Sciatic nerve (tissue), 2 donors: Measurements from ENCODE around the gene ADCY10. TPM values are rescaled to one million over a fixed set of nuclear protein-coding genes. Genes with fewer than 3 reads are reported as not detected.
"Not testable (repeated sequence)": the region's sequence is repeated elsewhere in the genome, so short reads cannot be mapped to it uniquely, and the experiment has no call there.

Experiments used
- ATAC-seq: fragments of 200-7000 bp; cut with Tn5 transposase; one replicate; pipeline ENCODE4 v1.9.1; 2020; ENCODE audit warnings: mild to moderate bottlenecking, moderate library complexity
- DNase-seq: peaks from one replicate; pipeline ENCODE4 v3.0.0-alpha.2; 2020; ENCODE audit warnings: low spot score
- intact Hi-C: fragments of 100-400 bp; cut with DNase I; formaldehyde crosslinking; loops from one replicate; pipeline ENCODE4 v1.14.2; 2022
- total RNA-seq: library from RNA; stranded (reverse); fragmentation: NEBNext Ultra II Directional; extraction: Animal tissue kit (Norgen Biotek cat#: 25700); gene quantifications from one replicate; pipeline ENCODE4 v1.2.1, GENCODE V29; 2021
- donor health status: DM: no; HTN: no; CAD: no.
- donor health status: DM: no; HTN: no; CAD: no.

ADCY10 gene
- total RNA-seq, 1 donor from 2014 or later, result 0.67 TPM

DNA sequence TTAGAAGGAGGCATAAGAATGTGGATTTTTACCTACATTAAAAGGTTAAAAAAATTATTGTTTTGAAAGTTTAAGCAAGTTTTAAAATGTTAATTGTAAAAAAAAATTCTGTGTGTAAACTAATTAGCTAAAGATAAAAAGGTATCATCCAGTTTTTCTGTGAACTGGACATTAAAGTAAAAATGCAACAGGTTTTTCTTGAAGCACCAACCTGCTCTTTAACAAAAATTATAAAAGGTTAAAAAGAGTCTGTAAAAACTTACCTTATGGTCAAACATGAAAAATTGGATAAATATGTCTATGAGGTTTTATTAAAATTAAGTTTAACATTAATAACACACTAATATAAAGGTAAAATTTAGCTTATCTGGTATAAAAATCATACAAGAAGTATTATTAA is 48.7 kb downstream of the ADCY10 start:
- ATAC-seq, DNase-seq, intact Hi-C loops: not testable (repeated sequence)

DNA sequence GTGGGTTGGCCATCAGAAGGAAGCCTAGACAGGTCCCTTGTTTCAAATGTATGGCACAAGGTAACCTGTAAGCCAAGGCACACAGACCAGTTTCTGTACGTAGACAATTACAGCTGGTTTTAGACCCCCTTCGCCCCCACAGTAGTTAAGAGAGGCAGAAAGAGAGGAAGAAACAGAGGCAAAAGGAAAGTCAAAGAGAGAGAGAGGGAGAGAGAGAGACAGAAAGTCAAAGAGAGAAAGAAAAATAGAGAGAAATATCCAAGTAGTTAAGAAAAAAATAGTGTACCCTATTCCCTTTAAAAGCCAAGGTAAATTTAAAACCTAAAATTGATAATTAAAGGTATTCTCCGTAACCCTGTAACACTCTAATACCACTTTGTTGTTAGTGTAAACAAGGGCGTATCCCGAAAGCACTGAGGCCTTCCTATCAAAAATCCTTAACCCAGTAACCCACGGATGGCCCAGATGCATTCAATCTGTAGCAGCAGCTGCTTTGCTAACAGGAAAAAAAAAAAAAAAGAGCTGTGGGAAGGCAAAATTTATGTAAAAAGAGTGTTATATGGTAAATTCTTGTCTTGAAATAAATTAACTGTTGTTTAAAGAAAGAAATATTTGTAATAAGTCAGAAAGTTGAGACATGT is 49.4 kb downstream of the ADCY10 start:
- ATAC-seq (no peak), DNase-seq (no peak)
- intact Hi-C loops, result no loop called here

DNA sequence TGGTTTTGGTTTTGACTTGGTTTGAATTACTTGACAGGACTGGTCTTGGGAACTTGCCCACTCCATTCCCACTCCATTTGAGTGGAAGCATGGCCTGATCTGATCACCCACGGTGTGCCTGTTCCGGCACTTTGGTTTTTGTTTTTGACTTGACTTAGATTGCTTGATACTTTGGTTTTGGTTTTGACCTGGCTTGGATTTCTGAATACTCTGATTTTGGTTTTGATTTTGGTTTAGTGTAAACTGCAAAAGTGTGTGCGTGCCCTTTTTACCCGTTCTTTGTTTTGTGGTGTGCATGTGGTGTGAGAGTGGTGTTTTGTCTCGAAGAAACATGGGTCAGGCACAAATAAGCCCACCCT is 50.0 kb downstream of the ADCY10 start:
- DNase-seq, result no peak
- no peak for ATAC-seq
- intact Hi-C loops, result no loop called here

DNA sequence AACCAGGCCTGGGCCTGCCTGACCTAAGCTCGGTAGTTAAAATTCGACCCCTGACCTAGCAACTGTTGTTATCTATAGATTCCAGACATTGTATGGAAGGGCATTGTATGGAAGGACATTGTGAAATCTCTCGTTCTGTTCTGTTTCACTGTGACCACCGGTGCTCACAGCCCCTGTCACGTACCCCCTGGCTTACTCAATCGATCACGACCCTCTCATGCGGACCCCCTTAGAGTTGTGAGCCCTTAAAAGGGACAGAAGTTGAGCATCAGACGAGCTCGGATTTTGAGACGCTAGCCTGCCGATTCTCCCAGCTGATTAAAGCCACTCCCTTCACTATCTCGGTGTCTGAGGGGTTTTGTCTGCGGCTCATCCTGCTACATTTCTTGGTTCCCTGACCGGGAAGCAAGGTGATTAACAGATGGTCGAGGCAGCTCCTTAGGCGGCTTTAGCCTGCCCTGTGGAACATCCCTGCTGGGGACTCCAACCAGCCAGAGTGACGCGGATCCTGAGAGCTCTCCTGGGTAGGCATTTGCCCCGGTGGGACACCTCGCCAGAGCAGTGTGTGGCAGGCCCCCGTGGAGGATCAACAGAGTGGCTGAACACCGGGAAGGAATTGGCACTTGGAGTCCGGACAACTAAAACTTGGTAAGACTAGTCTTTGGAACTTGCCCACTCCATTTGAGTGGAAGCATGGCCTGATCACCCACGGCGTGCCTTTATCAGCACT is 50.6 kb downstream of the ADCY10 start:
- DNase-seq, ATAC-seq, intact Hi-C loops: not testable (repeated sequence)

DNA sequence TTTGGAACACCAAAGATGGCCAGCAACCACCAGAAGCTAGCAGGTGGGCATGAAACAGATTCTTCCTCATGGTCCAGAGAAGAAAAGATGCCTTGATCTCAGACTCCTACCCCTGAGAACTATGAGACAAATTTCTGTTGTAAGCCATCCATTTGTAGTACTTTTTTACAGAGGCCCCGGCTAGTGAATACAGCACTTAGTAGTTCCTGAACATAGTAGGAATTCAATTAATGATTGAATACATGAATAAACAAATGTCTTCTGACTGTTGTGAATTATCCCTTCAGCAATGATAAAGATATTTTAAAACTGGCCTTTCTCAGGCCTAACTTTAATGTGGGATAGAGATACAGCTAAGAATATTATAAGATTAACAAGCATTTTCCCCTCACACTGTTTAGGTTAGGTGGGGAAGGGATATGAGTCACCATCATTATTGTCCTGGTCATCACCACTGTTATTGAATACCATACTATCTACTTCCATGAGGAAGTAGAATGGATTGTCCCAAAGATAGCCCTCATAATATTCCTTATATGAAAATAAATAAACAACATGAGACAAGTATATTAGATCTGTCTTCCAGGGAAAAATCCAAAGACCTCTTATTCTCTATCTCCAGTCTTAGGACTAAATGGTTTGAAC is 51.4 kb downstream of the ADCY10 start:
- ATAC-seq (no peak), DNase-seq (no peak)
- intact Hi-C loops, result no loop called here

DNA sequence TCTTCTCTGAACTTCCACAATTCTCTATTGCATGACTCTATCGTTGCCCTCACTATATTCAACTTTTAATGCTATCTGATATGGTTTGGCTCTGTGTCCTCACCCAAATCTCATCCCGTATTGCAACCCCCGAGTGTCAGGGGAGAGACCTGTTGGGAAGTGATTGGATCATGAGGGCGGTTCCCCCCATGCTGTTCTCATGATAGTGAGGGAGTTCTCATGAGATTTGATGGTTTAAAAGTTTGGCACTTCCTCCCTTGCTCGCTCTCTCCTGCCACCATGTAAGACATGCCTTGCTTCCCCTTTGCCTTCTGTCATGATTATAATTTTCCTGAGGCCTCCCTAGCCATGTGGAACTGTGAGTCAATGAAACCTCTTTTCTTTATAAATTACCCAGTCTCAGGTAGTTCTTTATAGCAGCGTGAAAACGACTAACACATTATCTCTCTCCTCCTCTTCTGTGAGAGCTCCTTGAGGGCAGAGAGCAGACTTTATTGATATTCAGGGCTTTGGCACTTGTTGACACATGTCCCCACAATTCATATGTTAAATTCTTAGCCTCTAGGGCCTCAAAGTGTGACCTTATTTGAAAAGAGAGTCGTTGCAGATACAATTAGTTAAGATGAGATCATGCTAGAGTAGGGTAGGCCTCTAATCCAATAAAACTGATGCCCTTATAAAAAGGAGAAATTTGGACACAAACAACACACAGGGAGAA is 52.1 kb downstream of the ADCY10 start:
- ATAC-seq (no peak), DNase-seq (no peak)
- intact Hi-C loops, result no loop called here

DNA sequence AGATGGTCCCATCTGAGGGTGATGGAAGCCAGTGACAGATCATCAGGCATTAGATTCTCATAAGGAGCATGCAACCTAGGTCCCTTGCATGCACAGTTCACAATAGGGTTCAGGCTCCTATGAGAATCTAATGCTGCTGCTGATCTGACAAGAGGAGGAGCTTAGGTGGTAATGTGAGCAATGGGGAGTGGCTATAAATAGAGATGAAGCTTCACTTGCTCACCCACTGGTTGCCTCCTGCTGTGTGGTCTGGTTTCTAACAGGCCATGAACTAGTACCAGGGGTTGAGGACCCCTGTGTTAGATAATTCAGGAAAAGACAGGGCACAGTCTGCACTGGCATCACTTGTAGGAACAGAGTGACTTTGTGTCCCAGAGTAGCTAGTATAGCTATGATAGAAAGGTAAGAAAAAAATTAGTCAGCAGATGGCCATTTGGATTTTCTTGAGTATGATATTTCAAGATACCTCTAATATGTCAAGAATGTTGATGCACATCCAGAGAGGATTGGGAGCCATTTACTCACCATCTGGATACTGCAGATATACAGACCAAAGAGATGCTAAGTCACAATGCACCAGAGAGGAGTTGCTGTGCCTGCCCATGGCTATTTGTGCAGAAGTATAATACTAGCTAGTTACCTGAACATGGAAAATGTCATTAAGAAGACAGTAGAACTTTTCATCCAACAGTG is 53.6 kb downstream of the ADCY10 start:
- intact Hi-C loops, result no loop called here
- ATAC-seq, result no peak
- DNase-seq, result no peak

DNA sequence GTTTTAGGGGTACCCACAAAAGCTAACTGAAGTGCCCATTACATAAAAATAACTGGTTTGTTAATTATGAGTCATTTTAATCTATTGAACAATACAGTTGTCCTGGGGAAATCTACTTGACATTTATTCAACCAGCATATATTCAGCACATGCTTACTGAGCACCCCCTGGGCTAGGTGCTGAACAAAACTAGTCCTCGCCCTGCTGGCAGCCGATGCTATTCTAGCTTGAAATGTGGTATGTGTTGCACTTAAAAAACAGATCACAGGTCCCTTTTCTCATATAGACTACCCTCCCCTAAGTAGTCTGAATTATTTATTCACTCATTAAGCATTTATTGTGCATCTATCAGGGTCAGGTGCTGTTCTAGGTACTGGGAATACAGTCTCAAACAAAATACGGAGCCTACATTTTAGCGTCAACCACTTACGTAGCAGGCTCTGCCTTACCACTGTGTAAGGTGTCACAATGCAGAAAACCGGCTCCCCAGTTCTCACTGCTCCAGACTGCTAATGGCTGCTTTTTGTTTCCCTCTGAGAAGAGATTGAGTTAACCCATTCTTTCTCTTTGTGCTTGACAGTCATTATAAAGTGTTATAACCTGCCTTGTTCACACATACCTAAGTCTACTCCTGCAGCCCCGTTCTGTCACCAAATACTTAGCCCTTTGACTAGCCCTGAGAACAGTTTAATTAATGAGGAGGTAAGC is 57.1 kb downstream of the ADCY10 start:
- intact Hi-C loops, result no loop called here
- no peak for ATAC-seq
- DNase-seq, result no peak

DNA sequence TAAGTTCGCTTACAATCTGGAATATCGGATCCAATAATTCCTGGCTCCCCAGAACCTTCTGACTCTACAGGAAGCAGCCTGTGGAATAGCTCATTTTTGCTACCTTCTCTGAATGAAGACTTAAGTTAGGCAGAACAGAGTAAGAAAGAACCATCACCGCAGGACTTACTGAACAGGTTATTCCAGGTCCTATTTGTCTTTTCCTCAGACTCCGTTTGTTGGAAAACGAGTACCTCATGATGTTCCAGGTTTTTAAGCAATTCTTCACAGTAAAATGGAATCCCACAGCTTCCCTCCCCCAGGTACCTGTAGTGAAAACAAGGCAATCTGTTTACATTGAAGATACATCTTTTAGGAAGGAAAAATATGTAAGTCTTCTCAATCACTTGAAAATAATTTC is 59.8 kb downstream of the ADCY10 start:
- intact Hi-C loops, result no loop called here
- no peak for ATAC-seq
- DNase-seq, result no peak

DNA sequence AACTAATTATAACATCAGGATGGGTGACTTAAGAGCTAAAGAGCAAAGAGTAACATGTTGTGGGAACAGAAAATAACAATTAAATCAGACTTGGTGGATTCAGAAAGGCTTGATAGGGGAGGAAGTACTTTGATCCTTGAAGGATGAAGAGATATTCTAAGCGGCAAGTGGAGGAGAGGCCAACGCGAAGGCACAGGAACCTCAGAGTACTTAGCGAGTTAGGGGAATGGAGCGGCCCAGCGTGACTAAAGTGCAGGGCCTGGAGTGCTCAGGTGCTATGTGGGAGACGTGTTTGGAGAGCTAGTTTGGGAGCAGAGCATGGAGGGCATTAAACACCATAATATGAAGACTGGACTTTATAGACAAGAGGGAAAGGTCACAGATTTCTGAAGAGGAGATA is 64.3 kb downstream of the ADCY10 start:
- ATAC-seq, result no peak
- no peak for DNase-seq
- intact Hi-C loops, result no loop called here

DNA sequence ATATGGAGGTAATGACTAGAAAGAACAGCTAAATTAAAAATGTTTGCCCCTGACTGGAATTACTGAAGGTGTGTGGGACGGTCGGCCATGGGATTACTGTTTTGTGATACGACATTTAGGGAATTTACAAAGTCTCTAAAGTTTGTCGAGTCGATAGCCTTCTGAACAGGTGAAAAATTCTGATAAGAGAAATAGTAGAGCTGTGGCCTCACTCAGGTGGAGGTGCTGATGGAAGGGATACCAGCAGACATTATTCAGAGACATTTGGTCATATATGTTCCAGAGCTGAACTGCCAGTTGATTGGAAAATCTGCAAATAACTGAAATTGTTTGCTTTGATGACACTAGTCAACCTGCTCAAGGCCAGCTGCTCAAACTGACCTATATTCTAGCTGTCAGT is 71.1 kb downstream of the ADCY10 start:
- intact Hi-C loops, result no loop called here
- no peak for ATAC-seq

DNA sequence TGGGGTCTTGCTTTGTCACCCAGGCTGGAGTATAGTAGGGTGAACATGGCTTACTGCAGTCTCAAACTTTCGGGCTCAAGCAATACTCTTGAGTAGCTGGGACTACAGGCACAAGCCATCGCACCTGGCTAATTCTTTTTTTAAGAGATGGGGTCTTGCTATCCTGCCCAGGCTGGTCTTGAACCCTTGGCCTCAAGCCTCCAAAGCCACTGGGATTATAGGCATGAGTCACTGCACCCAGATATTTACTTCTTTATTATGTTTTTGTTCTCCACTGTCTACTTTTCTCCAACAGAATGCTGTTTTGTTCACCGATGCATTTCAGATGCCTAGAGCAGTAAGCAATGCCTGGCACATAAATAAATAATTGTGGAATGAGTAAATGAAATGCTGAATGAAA is 72.4 kb downstream of the ADCY10 start:
- ATAC-seq (no peak), DNase-seq (no peak)
- intact Hi-C loops, result no loop called here

More for the DNA sequence above, 71.1 kb downstream of the ADCY10 start:
- no peak for DNase-seq

DNA sequence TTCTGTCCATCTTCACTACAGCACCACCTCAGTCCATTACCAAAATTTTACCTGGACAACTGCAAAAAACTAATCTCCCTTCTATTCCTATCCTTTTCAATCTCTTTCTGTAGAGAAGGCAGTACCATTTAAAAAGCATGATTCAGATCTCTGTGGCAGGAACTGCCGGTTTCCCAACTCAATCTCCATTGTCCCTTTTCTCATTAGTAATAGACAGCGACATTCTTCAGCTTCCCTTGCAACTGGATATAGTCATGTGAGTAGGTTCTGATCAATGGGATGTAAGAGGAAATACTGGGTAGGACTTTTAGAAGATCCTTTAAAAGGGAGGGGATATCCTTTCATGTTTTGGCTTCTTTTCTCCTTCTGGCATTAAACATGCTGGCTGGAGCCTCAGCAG is 74.9 kb downstream of the ADCY10 start:
- DNase-seq, result no peak
- no peak for ATAC-seq
- intact Hi-C loops, result no loop called here

DNA sequence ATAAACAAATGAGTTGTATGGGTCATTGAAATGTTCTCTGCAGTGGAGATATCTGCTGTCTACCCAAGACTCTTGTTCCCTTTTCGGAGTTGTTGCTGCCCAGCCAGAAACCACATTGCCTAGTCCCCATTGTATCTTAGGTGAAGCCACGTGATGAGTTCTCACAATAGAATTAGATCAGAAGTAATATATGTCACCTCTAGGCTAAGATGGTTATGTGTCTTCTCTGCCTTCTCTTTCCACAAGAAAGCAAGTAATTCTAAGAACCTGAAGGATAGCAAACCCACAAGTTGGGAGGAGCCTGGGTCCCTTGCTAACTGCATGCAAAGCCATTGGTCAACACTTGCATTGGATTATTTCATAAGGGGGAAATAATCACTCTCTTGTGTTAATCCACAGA is 76.6 kb downstream of the ADCY10 start:
- DNase-seq (no peak), ATAC-seq (no peak)
- intact Hi-C loops, result no loop called here

DNA sequence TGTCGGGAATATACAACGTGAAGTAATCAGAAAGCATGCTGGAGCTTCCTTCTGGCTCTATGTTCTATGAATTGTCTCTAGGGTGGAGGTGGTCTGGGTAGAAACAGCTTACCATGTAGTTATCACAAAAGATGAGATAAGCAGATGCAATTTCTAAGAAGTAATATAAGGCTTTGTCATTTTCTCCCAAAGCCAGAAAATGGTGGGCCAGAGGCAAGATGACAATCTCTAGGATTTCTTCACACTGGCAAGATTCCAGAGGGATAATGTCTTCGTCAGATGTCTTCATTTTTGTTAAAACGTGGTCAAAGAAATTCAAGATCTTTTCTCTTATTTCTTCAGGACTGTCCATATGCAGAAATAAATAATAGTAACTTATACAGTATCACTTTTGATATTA is 77.7 kb downstream of the ADCY10 start:
- ATAC-seq, result no peak
- DNase-seq, result no peak
- intact Hi-C loops, result no loop called here

DNA sequence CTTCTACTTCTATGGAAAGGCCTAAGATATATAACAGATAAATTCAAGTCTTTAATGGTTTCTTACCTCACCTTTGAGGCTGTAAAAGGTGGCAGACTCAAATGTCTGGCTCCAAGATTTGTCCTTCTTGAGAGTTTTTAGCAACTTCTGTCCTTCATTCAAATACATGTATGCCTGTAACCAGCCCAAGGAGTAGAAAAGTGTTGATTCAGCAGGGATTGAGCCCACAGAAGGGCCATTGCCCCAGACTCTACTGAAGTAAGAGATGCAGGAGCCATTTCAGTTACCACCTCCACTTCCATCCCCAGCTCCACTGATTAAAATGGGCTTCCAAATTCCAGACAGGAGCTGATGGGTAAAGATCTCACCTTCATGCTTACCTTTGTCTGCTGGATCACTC is 80.0 kb downstream of the ADCY10 start:
- ATAC-seq (no peak), DNase-seq (no peak)
- intact Hi-C loops, result no loop called here

DNA sequence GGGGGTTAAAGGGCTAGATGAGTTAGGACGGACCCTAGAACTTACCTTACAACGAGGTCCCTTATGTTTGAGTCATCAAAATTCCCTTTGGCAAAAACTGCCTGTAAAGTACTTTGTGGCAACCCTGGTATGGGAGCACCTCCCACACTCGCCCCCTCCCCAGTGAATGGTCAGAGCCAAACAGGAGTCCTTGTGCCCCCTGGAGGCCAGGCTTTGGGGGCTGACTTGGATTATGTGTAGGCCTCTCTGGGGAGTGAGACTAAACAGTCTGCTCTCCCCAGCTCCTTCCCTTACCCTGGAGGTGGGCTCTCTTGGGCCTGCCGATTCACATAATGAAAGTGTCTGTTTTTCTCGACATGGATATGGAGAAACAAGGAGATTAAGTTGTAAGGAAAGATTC is 81.2 kb downstream of the ADCY10 start:
- intact Hi-C loops, result no loop called here

DNA sequence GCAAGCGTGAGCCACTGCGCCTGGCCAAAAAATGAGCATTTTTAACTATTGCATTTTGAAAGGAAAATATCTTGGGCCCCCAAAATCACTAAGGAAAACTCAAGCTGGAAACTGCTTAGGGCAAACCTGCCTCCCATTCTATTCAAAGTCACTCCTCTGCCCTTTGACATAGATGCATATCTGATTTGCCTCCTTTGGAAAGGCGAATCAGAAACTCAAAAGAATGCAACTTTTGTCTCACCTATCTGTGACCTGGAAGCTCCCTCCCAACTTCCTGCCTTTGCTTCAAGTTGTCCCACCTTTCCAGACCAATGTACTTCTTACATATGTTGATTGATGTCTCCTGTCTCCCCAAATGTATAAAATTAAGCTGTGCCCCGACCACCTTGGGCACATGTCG is 83.3 kb downstream of the ADCY10 start:
- ATAC-seq, intact Hi-C loops, DNase-seq: not testable (repeated sequence)

More for the DNA sequence above, 81.2 kb downstream of the ADCY10 start:
- ATAC-seq (no peak), DNase-seq (no peak)

DNA sequence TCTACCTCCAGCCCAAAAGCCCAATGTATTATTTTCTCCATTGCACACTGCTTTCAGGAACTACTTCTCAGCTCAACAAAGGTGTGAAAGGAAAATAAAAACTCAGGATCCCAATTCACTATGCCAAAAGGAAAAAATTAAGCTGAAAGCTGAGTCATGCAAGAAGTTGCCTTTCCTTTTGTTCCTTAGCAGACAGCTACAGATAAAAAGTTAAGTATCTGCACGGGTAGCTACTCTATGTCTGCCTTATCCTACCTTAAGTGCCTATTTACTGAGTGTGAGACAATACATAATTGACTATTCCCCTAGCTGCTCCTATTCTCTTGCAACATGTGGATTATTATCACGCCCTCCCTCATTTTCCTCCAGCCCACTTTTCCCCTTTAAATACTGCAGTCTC is 84.1 kb downstream of the ADCY10 start:
- intact Hi-C loops, result no loop called here
- no peak for DNase-seq
- ATAC-seq, result no peak
